Stomach (tissue), 9 donors: ENCODE data around the gene PCDHGA2. TPM values are rescaled to one million over a fixed set of nuclear protein-coding genes. Genes with fewer than 3 reads are reported as not detected.
"Not testable (repeated sequence)": the region's sequence is repeated elsewhere in the genome, so short reads cannot be mapped to it uniquely, and the experiment has no call there.

Experiments used
- DNase-seq, 2 donors: peaks; one replicate each; pipeline versions ENCODE4 v3.0.0 to v3.0.0-alpha.2; 2013 to 2019
- H3K27ac ChIP-seq, 5 donors: fragments of 200-600 bp in 4 of 5; sonication (generic) in 4 of 5; one replicate each; pipeline ENCODE4 v1.5.1; 2013 to 2019; ENCODE audit warnings: mild to moderate bottlenecking in 1 of 5, moderate library complexity in 1 of 5
- H3K27me3 ChIP-seq, 3 donors: fragments of 200-600 bp; sonication (generic); one replicate each; pipeline ENCODE4 v1.5.1; 2017 to 2019; ENCODE audit warnings: mixed run types in 1 of 3
- H3K36me3 ChIP-seq, 4 donors: fragments of 200-600 bp; sonication (generic); 1 replicate in 3 of 4; 2 replicates in 1 of 4; pipeline ENCODE4 v1.5.1; 2016 to 2019
- H3K4me1 ChIP-seq, 4 donors: fragments of 200-600 bp; sonication (generic); one replicate each; pipeline ENCODE4 v1.5.1; 2016 to 2019
- H3K4me3 ChIP-seq, 4 donors: fragments of 200-600 bp; sonication (generic) in 3 of 4; one replicate each; pipeline ENCODE4 v1.5.1; 2016 to 2019; ENCODE audit warnings: mild to moderate bottlenecking in 1 of 4
- H3K9me3 ChIP-seq, 4 donors: fragments of 200-600 bp; sonication (generic); one replicate each; pipeline ENCODE4 v1.5.1; 2016 to 2019
- EP300 ChIP-seq: sonication (generic); formaldehyde crosslinking; IDR thresholded peaks from one replicate; pipeline ENCODE4 v1.6.1; 2017; ENCODE audit warnings: antibody characterized with exemption
- POLR2A ChIP-seq, 4 donors: fragments of 450-650 bp; IDR thresholded peaks; one replicate each; pipeline ENCODE4 v1.6.1; 2016; ENCODE audit warnings: antibody characterized with exemption in 4 of 4, control low read depth in 2 of 4, mild to moderate bottlenecking in 1 of 4, moderate library complexity in 1 of 4
- POLR2AphosphoS5 ChIP-seq, 3 donors: sonication (generic); formaldehyde crosslinking; IDR thresholded peaks; one replicate each; pipeline ENCODE4 v1.6.1; 2016; ENCODE audit warnings: antibody characterized with exemption in 3 of 3
- WGBS, 5 donors: extraction: QIAGEN DNeasy Blood & Tissue Kit in 3 of 5; methylation state at CpG; one replicate each; pipeline versions ENCODE4 v1.1.5 to v1.1.7; 2013 to 2018; 5-methylcytosine and 5-hydroxymethylcytosine counted together
- intact Hi-C: fragments of 100-400 bp; cut with DNase I; formaldehyde crosslinking; loops from one replicate; pipeline ENCODE4 v1.15.1; 2023; ENCODE audit warnings: low total_unique reads
- polyA plus RNA-seq, 3 donors: library from polyadenylated mRNA; stranded (reverse); fragments of 200-250 nt; gene quantifications; one replicate each; pipeline ENCODE4 v1.2.3, GENCODE V29; 2013
- total RNA-seq, 5 donors: library from RNA; depleted of rRNA; stranded (reverse); fragments of >200 nt; gene quantifications; one replicate each; pipeline versions ENCODE4 v1.1.0 to v1.2.3, GENCODE V29; 2014 to 2016
- TF ChIP-seq, protein P1 (sequence below), 7 experiments: fragments of 450-650 bp in 4 of 7; fragments of 200-600 bp in 3 of 7; sonication (generic) in 3 of 7; IDR thresholded peaks; one replicate each; pipeline ENCODE4 v1.5.1; 2016 to 2019; ENCODE audit warnings: antibody characterized with exemption in 7 of 7, control low read depth in 2 of 7, mild to moderate bottlenecking in 1 of 7
- donor health status: healthy with polysubstance abuse.
- donor health status: Bipolar disorder and iron deficiency.
- donor health status: healthy.

PCDHGA2 gene
- total and polyA plus RNA-seq, 8 donors, result 0.06 to 3.5 (median 1.3) TPM

DNA sequence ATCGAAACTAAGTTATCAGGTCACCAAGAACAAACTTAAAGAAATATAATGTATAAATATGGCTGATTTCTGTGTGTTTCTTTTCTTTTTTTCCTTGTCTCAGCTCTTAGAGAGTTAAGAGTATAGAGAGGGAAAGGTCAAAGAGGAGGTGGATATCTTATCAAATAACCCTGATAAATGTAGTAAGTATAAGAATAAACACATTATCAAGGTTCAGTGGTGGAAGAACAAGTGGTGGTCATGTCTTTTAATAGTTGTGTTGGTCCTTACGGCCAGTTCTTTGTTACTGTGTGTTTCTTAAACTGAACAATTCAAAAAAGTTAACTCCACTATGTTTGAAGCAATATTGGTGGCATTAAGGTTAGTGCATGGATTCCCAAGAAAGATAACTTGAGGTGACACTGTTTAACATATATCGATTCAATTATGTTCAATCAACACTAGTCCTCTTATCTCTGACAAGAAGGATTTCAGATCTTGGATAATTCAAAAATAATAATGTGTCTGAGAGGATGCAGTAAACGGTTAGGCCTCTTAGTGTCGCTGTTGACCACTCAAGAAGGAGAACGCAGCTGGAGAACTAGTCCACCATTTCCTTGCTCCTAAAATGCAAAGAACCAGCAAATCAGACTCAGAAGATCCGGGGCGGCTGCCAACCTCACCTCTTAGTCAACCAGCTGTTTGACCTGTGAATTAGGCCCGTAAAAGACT is 4.8 kb downstream of the PCDHGA2 start, which contains the start of gene PCDHGA3:
Gene PCDHGA3, plus strand, starts transcription at position 588 of the 711 bp plus-strand sequence. CDS start 205 bp downstream, outside the sequence.
- Histone ChIP-seq H3K9me3 (peaks cover 42 to 99% (median 96%) of the 10 kb centered on the region in 4 donors), H3K36me3 (peaks cover 0 to 8% (median 0%) of the 10 kb centered on the region in 4 donors), H3K27me3 (peaks cover 0 to 66% (median 18%) of the 10 kb centered on the region in 3 donors), H3K4me1 (no peaks in the 10 kb centered on the region), H3K27ac (no peak within 1 kb of the TSS), H3K4me3 (peak within 1 kb of the TSS in 2 of 4 donors; percentile 4 to 17)
- intact Hi-C loops, result no loop called here
- no peak for TF ChIP-seq POLR2A (IDR thresholded peaks at IDR 0.05)
- TF ChIP-seq EP300, result no peak
- TF ChIP-seq POLR2AphosphoS5 (IDR thresholded peaks at IDR 0.05), result no peak
- TF ChIP-seq, protein P1, sequence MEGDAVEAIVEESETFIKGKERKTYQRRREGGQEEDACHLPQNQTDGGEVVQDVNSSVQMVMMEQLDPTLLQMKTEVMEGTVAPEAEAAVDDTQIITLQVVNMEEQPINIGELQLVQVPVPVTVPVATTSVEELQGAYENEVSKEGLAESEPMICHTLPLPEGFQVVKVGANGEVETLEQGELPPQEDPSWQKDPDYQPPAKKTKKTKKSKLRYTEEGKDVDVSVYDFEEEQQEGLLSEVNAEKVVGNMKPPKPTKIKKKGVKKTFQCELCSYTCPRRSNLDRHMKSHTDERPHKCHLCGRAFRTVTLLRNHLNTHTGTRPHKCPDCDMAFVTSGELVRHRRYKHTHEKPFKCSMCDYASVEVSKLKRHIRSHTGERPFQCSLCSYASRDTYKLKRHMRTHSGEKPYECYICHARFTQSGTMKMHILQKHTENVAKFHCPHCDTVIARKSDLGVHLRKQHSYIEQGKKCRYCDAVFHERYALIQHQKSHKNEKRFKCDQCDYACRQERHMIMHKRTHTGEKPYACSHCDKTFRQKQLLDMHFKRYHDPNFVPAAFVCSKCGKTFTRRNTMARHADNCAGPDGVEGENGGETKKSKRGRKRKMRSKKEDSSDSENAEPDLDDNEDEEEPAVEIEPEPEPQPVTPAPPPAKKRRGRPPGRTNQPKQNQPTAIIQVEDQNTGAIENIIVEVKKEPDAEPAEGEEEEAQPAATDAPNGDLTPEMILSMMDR (IDR thresholded peaks at IDR 0.05), result no peak
- peak in 1 of 2 donors; percentile 42 for DNase-seq
- 17 to 25% (median 24%) methylated on average over 9 of the region's 9 CpGs for WGBS, 5 donors

DNA sequence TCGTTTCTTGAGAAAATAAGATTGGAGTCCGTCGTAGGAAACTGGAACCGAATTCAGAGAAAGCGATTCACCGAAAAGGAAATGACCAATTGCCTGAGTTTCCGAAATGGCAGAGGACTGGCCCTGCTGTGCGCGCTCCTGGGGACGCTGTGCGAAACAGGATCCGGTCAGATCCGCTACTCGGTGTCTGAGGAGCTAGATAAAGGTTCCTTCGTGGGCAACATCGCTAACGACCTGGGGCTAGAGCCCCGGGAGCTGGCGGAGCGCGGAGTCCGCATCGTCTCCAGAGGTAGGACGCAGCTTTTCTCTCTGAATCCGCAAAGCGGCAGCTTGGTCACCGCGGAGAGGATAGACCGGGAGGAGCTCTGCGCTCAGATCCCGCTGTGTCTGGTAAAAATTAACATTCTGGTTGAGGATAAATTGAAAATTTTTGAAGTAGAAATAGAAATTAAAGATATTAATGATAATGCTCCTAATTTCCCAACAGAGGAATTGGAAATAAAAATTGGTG is 5.4 kb downstream of the PCDHGA2 start:
- Histone ChIP-seq H3K9me3 (peaks cover 36 to 99% (median 96%) of the 10 kb centered on the region in 4 donors), H3K36me3 (peaks cover 0 to 8% (median 0%) of the 10 kb centered on the region in 4 donors), H3K27me3 (peaks cover 0 to 66% (median 15%) of the 10 kb centered on the region in 3 donors), H3K27ac (no peak overlapping the region), H3K4me3 (peak overlapping the region in 2 of 4 donors; percentile 4 to 17), H3K4me1 (no peaks in the 10 kb centered on the region)
- TF ChIP-seq, protein P1 (IDR thresholded peaks at IDR 0.05), result no peak
- TF ChIP-seq POLR2AphosphoS5 (IDR thresholded peaks at IDR 0.05) (no peak), EP300 (no peak), POLR2A (IDR thresholded peaks at IDR 0.05) (no peak)
- DNase-seq, result no peak
- WGBS, 5 donors, result 24 to 32% (median 27%) methylated on average over 31 of the region's 31 CpGs
- intact Hi-C loops, result no loop called here

- Histone ChIP-seq H3K4me1 (no peaks in the 10 kb centered on the region), H3K4me3 (no peak overlapping the region), H3K9me3 (peaks cover 29 to 98% (median 94%) of the 10 kb centered on the region in 4 donors), H3K27ac (no peak overlapping the region), H3K36me3 (peaks cover 0 to 8% (median 0%) of the 10 kb centered on the region in 4 donors), H3K27me3 (peaks cover 0 to 63% (median 12%) of the 10 kb centered on the region in 3 donors)
- no peak for DNase-seq
- no peak for TF ChIP-seq EP300
- no peak for TF ChIP-seq POLR2A (IDR thresholded peaks at IDR 0.05)
- TF ChIP-seq, protein P1 (IDR thresholded peaks at IDR 0.05), result no peak
- TF ChIP-seq POLR2AphosphoS5 (IDR thresholded peaks at IDR 0.05), result no peak
- 37 to 62% (median 39%) methylated on average over 11 to 20 of the region's 20 CpGs for WGBS, 5 donors
- intact Hi-C loops, result no loop called here
Measured at GRCh38 chr5:141345327-141345726, 6.8 kb downstream of the PCDHGA2 start.

DNA sequence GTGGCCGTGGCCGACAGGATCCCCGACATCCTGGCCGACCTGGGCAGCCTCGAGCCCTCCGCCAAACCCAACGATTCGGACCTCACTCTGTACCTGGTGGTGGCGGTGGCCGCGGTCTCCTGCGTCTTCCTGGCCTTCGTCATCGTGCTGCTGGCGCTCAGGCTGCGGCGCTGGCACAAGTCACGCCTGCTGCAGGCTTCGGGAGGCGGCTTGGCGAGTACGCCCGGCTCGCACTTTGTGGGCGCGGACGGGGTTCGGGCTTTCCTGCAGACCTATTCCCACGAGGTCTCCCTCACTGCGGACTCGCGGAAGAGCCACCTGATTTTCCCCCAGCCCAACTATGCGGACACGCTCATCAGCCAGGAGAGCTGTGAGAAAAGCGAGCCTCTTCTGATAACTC is 7.5 kb downstream of the PCDHGA2 start:
- WGBS, 5 donors, result 42 to 48% (median 46%) methylated on average over 13 to 25 of the region's 35 CpGs
- peaks cover 28 to 98% (median 94%) of the 10 kb centered on the region in 4 donors for H3K9me3 ChIP-seq
- H3K36me3 ChIP-seq, H3K4me1 ChIP-seq, intact Hi-C loops, H3K4me3 ChIP-seq, H3K27ac ChIP-seq, DNase-seq: not testable (repeated sequence)
- peaks cover 0 to 63% (median 12%) of the 10 kb centered on the region in 3 donors for H3K27me3 ChIP-seq
